ENCODE measurements around the gene ZNF341.

The ZNF341 gene

GRCh38 chr20:33702861-33703260, 28.9 kb upstream of the ZNF341 start:
- no peak for DNase-seq (ENCODE audit: low spot score)

GRCh38 chr20:33703498-33704137, 28.2 kb upstream of the ZNF341 start:
- DNase-seq (ENCODE audit: low spot score) = no peak

- no peak for DNase-seq (ENCODE audit: low spot score)
Measured at GRCh38 chr20:33704197-33704924, 27.4 kb upstream of the ZNF341 start.

- no peak for DNase-seq (ENCODE audit: low spot score)
Measured at GRCh38 chr20:33707668-33708067, 24.1 kb upstream of the ZNF341 start.

GRCh38 chr20:33709398-33709797, 22.4 kb upstream of the ZNF341 start:
- no peak for DNase-seq (ENCODE audit: low spot score)

DNA sequence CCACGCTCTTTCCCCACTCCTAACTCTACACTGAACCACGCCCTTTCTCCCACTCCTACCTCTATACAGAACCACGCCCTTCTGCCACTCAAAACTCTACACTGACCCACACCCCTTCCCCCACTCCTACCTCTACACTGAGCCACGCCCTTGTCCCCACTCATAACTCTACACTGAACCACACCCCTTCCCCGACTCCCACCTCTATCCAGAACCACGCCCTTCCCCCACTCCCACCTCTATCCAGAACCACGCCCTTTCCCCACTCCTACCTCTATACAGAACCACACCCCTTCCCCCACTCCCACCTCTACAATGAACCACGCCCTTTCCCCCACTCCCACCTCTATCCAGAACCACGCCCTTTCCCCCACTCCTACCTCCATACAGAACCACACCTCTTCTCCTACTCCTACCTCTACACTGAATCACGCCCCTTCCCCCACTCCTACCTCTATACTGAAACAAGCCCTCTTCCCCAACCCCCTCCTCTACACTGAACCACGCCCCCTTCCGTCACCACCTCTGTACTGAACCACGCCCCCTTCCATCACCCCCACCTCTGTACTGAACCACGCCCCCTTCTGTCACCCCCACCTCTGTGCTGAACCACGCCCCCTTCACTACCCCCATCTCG, 21.8 kb upstream of the ZNF341 start:
- DNase-seq (ENCODE audit: low spot score) = no peak

GRCh38 chr20:33710681-33711445, 20.9 kb upstream of the ZNF341 start:
- DNase-seq (ENCODE audit: low spot score) = no peak

DNA sequence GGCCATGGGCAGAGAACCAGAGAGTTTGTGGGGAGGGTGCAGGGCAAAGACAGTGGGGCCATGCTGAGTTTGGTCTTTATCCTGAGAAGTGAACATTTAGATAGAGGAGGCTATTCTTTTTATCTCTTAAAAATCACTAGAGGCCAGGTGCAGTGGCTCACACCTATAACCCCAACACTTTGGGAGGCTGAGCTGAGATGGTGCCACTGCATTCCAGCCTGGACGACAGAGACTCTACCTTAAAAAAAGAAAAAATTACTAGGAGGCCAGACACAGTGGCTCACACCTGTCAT, 20.4 kb upstream of the ZNF341 start:
- DNase-seq (ENCODE audit: low spot score) = no peak

DNA sequence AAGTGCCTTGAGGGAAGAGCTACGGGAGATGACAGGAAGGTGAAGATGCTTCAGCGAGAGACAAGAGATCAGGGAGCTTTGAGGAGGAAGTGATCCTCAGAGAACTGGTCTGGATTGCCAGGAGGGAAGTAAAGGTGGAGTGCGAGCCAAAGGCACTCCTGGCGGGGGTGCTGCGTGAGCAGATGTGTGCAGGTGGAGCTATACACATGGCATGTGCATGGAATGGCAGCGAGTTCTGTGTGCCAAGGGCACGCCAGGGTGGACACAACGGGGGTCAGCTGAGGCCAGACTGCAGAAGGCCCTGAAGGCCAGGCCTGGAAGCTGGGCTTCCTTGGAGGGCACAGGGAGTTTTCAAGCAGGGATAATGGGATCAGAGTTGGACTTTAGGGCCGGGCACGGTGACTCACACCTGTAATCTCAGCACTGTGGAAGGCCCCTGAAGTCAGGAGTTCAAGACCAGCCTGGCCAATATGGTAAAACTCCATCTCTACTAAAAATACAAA, 17.9 kb upstream of the ZNF341 start:
- no peak for DNase-seq (ENCODE audit: low spot score)

GRCh38 chr20:33716498-33716897, 15.3 kb upstream of the ZNF341 start:
- no peak for DNase-seq (ENCODE audit: low spot score)

DNA sequence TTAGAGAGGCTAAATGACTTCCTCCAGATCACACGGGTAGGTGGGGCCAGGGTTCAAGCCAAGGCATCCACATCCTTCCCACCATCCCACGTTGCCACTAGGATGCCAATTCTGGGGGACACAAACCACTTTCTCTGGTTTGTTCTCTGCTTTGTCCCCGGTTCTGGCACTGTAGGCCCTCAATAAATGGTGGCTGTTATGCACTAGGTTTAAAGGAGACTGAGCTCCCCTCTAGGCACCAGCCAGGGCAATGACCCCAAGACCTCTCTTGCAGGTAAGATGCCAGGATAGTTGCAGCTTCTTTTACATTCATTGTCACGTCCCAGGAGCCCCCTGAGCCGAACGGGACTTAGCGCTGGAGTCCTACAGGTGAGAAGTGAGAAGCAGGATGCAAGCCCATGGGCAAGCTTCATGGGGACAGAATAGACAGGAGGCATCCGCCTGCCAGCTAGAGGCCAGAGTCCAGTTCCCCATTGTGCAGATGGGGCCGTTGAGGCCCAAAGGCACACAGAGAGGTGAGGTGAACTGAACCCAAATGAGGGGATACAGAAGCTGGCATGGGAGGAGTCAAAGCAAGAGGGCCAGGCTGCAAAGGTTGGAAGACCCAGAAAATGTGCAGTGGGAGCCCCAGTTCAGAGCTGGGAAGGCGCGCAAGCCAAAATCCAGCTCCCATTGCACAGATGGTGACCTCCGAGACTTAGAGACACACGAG, 12.4 kb upstream of the ZNF341 start:
- no peak for DNase-seq (ENCODE audit: low spot score)

DNA sequence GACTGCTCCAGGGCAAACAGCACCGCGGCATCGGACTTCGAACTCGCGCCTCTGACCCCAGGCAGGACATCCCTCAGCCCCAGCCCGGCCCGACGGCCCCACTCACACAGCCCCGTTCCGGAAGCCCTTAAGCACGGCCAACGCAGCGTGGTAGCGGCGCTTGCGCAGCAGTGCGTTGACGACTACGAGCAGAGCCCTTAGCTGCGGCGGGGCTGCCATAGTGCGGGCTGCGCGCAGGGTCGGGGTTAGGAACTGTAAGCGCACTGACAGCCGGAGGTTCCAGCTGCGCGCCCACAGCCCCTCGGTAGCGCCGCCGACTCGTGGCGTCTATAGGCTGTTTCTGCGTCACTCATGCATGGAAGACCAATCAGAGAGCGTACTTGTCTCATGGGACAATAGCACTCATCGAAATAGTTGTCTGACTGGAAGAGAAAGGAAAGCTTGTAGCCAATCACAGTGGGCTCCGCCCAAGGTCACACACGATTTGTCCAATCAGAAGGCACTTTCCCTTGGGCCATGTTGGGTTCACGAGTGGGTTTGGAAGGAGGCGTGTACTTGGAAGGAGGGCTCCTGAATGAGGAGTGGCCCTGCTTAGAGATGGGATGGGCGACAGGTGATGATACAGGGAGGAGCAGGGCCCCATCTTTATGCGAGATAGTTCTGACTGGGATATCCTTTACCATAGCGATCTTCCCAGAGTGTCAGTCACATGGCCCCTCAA, 11.6 kb upstream of the ZNF341 start, which contains the start of gene PXMP4:
Gene PXMP4, minus strand, starts transcription at position 322 of the 721 bp plus-strand sequence. Its CDS starts 103 bp downstream, at position 219.
- DNase-seq (ENCODE audit: low spot score) = peak; percentile 96

DNA sequence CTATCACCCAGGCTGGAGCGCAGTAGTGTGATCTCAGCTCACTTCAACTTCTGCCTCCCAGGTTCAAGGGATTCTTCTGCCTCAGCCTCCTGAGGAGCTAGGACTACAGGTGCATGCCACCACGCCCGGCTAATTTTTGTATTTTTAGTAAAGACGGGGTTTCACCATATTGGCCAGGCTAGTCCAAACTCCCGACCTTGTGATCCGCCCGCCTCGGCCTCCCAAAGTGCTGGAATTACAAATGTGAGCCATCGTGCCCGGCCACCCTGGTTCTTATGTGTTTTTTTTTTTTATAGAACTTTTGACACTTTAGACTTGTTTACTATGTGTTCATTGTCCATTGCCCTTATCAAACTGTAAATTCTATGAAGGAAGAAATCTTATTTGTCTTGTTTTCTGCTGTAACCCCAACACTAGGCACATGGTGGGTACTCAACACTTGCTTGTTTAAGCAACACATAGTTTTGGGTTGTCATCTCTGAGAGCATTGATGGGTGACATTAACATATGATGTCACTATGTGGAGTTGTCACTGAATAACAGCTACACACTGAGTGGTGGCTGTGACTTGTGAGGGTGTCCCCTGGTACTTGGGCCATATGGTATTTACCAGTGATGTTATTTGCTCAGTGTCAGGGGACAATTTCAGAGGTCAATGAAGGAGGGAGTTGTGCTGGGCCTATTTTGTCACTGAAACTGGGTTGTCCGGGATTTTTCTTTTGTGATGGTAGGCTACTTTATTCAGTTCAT, 10.2 kb upstream of the ZNF341 start:
- DNase-seq (ENCODE audit: low spot score) = no peak

- DNase-seq (ENCODE audit: low spot score) = no peak
Measured at GRCh38 chr20:33724439-33725094, 7.2 kb upstream of the ZNF341 start.

GRCh38 chr20:33725607-33726264, 6.1 kb upstream of the ZNF341 start:
- DNase-seq (ENCODE audit: low spot score) = no peak

- no peak for DNase-seq (ENCODE audit: low spot score)
Measured at GRCh38 chr20:33727115-33727479, 4.7 kb upstream of the ZNF341 start.

DNA sequence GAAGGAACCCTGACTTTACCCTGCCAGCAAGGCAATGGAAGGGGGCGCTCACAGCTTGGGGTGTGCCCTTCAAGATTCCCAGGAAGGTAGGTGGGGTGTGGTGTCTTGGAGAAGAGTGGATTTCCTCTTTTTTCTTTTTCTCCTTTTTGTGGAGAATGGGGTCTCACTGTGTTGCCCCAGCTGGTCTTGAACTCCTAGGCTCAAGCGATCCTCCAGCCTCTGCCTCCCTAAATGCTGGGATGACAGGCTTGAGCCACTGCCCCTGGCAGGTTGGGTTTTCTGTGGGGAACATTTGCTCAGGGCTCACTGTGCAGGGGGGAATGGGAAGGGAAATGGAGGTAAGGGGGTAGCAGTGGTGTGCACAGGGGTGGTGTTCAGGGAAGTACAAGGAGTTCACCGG, 4.0 kb upstream of the ZNF341 start:
- no peak for DNase-seq (ENCODE audit: low spot score)

DNA sequence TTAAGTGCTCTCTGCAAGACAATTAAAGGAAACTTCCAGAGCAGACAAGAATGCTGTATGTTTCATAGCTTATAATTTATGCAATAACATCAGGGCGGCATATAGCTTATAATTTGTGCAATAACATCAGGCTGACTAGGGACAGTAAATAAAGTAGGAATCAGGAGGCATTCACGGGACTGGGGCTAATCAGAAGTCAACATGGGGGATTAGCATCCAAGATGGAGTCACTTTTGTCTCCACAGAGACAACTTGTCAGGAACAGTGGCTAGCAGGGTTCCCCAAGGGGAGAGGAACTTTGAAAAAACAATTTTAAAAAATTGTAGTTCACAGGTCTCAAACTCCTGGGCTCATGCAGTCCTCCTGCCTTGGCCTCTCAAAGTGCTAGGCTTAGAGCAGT, 3.3 kb upstream of the ZNF341 start:
- DNase-seq (ENCODE audit: low spot score) = no peak

DNA sequence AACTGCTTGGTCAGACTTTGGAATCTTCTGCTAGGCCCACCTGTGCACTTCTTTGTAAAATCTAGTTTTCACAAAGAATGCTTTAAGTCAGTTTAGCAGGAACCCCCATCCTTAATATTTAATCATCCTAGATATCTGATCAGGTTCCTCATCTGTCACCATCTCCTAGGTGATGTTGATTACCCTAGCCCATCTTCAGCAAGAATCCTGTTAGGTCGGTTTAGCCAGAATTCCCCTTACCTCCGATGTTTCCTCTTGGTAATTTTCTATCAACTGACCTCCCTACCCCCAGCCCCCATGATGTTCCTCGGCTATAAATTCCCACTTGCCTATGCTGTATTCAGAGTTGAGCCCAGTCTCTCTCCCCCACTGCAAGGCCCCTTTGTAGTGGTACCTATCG, 2.7 kb upstream of the ZNF341 start:
- no peak for DNase-seq (ENCODE audit: low spot score)
